ENCODE results near the gene FBN3.
"Not testable (repeated sequence)": the region's sequence is repeated elsewhere in the genome, so short reads cannot be mapped to it uniquely, and the experiment has no call there.

The FBN3 gene

DNA sequence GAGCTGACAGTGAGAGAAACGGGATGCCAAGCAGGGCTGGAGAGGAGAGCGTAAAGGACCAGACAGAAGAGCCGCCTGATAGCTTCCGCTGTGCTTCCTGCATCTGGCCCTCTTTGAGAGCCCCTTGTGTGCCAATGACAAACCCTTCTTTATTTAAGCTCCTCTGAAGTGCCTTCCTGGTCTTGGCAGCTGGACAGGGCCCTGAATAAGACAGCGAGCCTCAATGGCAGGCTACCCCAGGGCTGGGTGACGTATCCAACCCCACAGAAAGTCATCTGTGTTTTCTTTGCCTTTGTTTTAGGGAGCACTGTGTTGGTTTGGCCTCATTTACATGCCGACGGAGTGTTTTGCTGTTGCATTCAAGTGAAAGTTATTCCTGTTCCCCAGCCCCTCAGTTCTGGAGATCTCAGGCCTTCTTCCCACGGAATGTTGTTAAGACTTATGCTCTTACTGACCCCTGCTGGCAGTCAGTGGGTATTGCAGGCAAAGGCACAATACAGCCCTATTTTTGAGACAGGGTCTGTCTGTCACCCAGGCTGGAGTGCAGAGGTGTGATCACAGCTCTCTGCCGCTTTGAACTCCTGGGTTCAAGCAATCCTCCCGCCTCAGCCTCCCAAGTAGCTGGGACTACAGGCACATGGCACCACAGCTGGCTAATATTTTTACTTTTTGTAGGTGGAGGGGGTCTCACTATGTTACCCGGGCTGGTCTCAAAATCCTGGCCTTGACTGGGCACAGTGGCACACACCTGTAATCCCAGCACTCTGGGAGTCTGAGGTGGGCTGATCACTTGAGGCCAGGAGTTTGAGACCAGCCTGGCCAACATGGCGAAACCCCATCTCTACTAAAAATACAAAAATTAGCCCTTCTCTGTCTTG lies 80.1 kb downstream of the FBN3 start:
- no peak for DNase-seq (ENCODE audit: insufficient read length, low spot score)
- no peak for FAIRE-seq

DNA sequence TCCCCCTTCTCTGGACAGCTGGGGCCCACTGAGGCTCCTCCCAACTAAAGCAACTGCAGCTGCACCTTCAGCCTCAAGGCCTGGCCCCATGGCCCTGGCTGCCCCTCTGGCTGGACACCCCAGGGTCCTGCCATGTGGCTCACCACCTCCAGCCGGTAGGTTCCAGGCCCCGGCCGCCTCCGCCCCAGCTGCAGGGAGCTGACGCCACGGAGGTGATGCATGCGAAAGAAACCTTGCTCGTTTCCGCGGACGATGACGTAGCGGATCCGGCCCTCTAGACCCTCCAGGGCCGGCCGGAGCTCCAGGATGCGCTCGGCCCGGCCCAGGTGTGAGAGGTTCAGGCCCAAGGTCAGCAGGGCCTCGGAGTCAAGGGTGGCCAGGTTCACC lies 83.5 kb downstream of the FBN3 start:
- FAIRE-seq, result no peak
- no peak for DNase-seq (ENCODE audit: insufficient read length, low spot score)

DNA sequence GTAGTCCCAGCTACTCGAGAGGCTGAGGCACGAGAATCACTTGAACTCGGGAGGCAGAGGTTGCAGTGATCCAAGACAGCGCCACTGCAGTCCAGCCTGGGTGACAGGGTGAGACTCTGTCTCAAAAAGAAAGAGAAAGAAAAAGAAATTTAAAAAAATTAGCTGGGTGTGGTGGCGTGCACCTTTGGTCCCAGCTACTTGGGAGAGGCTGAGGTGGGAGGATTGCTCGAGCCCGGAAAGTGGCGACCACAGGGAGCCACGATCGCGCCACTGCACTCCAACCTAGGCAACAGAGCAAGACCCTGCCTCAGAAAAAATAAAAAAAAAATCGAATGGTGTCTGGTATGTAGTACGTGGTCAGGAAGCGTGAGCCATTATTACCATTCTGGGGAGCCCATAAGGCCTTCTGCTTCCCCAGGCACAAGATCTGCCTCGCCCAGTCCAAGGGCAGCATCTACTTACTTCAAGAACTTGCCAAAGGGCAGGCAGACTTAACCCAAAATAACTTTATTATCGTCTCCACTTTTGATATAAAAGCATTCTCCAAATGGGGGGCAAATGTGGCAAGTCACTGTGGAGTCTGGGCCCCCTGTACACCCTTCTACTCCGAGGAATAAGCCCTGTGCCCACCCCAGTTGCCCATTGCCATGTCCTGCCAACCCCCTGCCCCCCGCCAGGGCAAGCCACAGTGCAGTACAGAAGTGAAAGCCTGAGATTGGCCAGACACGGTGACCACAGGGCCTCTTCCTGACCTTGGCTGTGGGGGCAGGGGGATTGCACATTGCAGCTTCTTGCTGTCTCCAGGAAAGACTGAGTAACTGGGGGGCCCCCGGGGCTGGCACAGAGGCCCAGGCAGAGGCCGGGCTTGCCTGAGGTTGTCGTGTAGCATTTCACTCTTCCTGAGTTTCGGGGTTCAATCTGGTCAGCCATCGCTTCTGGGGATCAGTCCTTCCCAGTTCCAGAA lies 84.2 kb downstream of the FBN3 start:
- FAIRE-seq (no peak), DNase-seq (ENCODE audit: insufficient read length, low spot score) (no peak)

DNA sequence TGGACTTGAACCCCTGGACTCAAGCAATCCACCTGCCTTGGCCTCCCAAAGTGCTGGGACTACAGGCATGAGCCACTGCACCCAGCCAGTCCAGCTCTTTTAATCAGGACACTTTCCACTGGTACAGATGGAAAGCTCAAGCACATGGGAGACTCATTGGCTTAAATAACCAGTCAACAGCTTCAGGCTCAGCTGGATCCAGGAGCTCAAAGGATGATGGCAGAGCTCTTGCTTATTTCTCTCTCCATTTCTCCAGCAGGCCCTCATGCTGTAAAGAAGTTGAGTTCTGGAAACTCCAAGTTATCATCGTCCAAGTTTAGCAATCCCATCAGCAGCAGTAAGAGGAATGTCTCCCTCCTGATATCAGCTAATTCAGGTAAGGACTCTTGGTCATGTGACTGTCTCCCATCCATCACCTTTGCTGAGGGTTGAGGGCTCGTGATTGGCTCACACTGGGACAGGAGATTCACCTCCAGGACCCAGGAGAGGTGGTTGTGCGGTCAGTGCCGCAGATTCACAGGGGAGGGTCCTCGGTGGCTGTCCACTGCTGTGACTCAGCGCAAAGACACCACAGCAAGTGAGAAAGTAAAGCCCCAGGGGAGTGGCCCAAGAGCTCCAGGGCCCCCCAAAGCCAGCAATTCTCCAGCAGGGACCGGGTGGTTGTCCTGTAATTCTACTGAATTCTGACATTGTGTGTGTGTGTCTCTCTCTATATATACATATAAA lies 91.7 kb downstream of the FBN3 start:
- no peak for FAIRE-seq

DNA sequence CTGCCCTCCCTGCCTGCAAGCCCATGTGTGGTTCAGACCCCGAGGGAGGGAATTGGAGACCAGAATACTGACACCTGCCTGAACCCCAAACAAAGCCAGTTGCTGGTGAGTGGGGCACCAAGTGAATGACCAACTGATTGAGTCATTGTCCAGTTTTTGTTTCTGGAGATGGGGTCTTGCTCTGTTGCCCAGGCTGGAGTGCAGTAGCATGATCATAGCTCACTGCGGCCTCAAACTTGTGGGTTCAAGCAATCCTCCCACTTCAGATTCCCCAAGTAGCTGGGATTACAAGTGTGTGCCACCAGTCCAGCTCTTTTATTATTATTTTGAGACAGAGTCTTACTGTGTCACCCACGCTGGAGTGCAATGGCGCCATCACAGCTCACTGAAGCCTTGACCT lies 92.9 kb downstream of the FBN3 start:
- FAIRE-seq (no peak), DNase-seq (ENCODE audit: insufficient read length, low spot score) (no peak)

More for the DNA sequence above, 91.7 kb downstream of the FBN3 start:
- DNase-seq (ENCODE audit: insufficient read length, low spot score), result no peak

DNA sequence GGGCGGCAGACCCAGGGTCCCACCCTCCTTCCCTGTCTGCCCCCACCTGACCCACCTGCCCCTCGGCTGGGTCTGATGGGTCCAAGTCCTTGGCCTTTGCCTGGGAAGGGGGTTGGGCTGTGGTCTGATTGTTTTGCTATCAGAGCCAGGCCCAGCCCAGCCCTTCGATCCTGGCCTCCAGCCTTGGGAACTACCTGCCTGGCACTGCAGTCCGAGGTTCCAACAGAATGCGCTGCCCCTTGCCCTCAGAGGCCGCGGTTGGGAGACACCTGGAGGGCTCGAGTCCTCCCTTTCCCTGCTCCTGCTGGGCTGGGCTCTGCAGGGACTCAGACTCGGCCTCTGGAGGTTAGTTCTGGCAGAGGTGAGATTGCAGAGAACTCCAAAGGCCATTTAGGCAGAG lies 95.2 kb downstream of the FBN3 start:
- no peak for FAIRE-seq
- no peak for DNase-seq (ENCODE audit: insufficient read length, low spot score)

DNA sequence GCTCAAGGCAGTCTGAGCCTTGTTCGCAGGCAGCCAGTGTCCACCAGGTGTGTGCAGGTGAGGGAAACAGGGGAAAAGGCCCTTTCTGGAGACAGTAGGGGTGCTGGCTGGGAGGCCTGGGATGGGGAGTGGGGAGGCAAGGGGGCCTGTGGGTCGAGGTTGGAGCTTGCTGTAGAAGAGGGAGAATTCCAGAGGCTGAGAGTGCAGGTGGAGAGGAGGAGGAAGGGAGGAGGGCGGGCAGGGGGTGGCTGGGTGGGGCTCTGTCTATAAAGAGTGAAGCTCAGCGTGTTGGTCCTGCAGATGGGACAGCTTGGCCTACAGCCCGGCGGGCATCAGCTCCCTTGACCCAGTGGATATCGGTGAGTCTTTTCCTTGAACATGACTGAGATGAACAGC lies 96.9 kb downstream of the FBN3 start, which contains the start of gene CCL25:
CCL25 (plus strand) TSS at position 297 of the 396 bp plus-strand sequence. CDS start 290 bp downstream, outside the sequence.
- DNase-seq (ENCODE audit: insufficient read length, low spot score) (no peak), FAIRE-seq (no peak)

DNA sequence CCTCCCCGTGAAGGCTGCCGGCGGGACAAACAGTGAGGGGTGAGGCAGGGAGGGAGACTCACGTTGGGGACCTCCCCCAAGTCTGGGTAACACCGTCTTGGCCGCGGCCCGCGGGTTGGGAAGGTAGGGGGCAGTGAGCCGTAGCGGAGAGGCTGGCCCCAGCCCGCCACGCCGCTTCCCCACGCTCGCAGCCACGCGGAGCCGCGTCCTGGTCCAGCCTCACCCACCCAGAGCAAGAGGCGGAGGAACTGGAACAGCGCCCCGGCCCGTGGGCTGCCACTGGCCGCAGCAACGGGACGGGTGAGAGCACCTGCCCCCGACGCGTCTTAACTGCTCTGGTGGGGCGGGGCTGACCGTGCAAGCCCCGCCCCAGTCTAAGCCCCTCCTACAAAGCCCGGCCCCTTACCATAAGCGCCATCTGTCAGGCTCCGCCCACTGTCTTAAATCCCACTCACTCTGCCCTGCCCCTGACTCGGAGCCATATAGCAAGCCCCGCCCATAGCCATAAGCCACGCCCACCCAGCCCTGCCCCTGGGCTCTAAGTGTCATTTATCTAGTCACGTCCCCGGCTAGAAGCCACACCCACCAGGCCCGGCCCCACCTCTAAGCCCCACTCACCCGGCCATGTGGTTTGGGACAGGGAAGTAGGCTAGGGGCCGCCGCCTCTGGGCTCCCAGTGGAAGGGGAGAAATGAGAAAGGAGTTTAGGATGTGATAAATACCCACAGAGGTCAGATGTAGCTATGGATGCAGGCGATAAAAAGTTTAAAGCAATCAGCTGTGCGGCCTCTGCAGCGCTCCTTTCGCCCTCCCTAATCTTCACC lies 98.9 kb downstream of the FBN3 start:
- FAIRE-seq, result peak; percentile 96
- peak; percentile 81 for DNase-seq (ENCODE audit: insufficient read length, low spot score)

DNA sequence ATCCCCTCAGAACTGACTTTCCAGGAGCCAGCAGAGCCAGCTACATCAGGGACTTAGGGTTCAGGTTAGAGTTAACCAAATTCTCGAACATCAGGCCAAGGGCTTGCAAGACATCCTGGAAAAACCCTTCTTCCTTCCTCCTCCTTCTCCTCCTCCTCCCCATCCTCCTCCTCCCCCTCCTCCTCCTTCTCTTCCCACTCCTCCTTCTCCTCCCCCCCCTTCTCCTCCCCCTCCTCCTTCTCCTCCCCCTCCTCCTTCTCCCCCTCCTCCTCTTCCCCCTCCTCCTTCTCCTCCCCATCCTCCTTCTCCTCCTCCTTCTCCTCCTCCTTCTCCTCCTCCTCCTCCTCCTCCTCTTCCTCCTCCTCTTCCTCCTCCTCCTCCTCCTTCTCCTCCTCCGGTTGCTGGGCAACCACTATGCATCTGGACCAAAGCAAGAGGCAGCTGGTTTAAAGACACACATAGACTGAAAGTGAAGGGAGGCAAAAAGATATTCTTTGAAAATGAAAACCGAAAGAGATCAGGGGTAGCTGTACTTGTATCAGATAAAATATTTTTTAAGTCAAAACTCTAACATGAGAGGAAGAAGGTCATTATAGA lies 102.7 kb downstream of the FBN3 start:
- DNase-seq (ENCODE audit: insufficient read length, low spot score) (no peak), FAIRE-seq (no peak)

DNA sequence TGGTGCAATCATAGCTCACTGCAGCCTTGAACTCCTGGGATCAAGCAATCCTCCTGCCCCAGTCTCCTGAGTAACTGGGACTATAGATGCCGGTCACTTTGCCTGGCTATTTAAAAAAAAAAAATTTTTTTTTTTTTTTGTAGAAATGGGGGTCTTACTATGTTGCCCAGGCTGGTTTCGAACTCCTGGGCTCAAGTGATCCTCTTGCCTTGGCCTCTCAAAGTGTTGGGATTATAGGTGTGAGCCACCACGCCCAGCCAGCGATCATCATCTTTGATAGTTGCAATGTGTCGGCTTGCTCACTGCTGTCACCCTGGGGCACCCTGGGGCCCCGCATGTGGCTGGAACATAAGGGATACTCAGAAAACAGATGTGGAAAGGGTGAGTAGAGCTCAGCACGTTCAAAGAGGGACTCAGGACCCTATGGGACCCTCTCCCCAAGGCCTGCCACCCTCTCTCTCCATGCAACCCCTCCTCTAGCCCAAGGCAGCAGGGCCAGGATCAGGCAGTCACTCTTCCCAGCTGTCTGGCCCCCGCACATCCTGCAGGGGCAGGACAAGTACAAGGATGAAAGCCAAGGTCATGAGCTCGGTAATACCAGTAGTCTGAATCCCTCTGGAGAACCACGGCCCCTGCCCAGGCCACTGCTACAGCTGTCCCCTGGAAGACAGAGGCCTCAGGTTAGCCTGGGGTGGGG lies 103.4 kb downstream of the FBN3 start:
- FAIRE-seq (no peak), DNase-seq (ENCODE audit: insufficient read length, low spot score) (no peak)

DNA sequence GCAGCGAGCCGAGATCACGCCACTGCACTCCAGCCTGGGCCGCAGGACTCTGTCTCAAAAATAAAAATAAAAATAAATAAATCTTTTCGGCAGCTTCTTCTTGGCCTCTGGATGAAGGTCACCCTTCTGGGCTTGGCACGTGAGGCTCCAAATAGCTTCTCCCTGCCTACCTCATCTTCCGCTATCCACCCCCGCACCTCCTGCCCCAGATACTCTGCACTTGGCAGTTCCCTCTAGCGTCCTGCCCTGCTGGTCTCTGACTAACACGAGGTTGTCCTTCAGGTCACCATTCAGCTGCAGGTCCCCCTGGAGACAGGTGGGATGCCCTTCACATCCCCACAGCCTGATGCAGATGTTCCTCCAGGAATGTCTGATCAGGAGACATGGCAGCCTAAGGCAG lies 105.4 kb downstream of the FBN3 start:
- FAIRE-seq, result no peak
- DNase-seq (ENCODE audit: insufficient read length, low spot score), result no peak

DNA sequence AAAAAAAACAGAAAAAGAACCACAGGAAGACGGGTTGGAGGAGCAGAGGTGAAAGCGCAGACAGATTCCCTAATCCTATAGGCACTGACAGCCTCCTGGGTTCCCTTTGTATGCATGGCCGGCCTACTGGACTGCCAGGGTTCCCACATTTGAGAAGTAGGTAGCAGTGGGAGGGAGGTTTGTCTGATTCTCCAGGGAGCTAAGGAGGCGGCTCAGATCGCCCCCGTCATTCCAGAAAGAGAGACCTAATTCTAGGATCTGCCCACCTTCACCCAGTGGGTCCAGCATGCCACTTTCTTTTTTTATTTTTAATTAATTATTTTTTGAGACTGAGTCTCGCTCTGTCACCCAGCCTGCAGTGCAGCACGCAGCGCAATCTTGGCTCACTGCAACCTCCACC lies 106.5 kb downstream of the FBN3 start:
- DNase-seq (ENCODE audit: insufficient read length, low spot score), result no peak
- FAIRE-seq, result no peak

DNA sequence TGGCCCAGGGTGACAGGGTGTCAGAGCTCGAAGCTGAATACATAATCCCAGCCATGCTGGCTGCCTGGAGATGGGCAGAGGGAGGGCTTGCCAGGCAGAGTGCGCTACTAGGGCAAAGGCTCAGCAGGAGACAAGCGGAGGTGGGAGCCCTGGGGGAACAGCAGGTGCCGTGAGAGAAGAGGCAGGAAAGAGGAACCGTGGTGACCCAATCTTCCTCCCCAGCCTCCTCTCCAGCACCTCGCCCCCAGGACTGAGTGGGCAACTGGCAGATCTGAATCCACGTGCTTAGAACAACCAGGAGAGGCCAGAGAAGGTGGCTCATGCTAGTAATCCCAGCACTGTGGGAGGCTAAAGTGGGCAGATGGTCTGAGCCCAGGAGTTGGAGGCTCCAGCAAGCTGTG lies 107.9 kb downstream of the FBN3 start:
- DNase-seq (ENCODE audit: insufficient read length, low spot score), result no peak
- no peak for FAIRE-seq

DNA sequence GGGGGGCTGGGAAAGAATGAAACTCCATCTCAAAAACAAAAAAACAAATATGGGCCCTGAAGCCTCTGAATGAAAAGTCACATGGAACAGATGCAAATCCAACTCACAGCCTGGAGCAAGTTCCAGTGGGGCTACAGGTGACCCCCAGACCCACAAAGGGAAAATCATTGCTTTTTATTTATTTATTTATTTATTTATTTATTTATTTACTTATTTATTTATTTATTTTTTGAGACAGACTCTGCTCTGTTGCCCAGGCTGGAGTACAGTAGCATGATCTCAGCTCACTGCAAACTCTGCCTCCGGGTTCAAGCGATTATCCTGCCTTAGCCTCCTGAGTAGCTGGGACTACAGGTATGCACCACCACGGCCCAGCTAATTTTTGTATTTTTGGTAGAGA lies 110.2 kb downstream of the FBN3 start:
- FAIRE-seq, result no peak
- no peak for DNase-seq (ENCODE audit: insufficient read length, low spot score)

DNA sequence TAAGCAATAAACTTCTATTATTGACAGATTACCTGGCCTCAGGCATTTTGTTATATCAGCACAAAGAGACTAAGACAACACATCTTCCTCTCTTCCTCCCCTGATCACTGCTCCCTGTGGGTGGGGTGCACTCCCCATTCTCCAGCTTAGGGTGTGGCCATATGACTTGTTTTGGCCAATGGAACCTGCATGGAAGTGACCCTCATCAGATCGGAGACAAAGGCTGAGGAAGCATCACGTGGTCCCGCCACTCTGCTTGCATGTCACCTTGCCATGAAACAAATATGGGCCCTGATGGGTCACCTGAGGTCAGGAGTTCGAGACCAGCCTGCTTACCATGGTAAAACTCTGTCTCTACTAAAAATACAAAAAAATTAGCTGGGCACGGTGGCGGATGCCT lies 110.6 kb downstream of the FBN3 start:
- DNase-seq (ENCODE audit: insufficient read length, low spot score) (no peak), FAIRE-seq (no peak)

DNA sequence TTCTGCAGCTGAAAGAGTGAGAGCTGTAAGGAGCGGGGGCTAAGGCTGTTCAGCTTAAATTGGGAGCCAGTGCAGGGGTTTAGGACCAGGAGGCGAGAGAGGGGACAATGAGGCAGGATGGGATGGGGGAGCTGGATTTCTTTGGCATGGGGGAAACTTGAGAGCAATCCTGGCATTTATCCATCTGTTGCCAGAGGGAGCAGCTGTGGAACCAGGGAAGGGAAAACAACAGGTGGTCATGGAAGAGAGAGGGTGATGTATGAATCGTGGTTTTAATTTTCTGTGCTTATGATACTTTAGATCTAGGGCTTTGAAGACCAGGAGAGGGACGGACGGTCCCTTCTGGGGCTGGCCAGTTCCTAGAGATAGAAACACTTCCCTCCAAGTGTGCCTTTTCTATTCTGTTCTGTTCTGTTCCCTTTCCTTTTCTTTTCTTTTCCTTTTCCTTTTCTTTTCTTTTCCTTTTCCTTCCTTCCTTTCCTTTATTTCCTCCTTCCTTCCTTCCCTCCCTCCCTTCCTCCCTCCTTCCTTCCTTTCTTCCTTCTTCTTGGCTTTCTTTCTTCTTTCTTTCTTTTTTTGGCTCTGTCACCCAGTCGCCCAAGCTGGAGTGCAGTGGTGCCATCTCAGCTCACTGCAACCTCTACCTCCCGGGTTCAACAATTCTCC lies 112.8 kb downstream of the FBN3 start:
- FAIRE-seq (no peak), DNase-seq (ENCODE audit: insufficient read length, low spot score) (no peak)

DNA sequence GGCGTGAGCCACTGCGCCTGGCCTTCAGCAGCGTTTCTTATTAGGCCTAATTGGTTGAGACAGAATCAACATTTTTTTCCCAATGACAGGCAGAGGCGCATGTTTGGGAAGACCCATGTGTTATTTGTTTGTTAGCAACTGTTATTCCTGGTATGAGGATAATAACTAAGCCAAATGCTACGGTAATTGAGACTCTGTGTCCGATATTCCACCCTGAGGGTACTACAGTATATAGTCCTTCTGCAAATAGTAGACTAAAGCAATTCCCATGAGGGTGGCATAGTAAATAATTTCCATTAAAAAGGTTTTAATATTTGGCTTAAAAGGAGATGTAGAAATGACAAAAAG lies 115.2 kb downstream of the FBN3 start:
- no peak for DNase-seq (ENCODE audit: insufficient read length, low spot score)
- FAIRE-seq, result no peak

DNA sequence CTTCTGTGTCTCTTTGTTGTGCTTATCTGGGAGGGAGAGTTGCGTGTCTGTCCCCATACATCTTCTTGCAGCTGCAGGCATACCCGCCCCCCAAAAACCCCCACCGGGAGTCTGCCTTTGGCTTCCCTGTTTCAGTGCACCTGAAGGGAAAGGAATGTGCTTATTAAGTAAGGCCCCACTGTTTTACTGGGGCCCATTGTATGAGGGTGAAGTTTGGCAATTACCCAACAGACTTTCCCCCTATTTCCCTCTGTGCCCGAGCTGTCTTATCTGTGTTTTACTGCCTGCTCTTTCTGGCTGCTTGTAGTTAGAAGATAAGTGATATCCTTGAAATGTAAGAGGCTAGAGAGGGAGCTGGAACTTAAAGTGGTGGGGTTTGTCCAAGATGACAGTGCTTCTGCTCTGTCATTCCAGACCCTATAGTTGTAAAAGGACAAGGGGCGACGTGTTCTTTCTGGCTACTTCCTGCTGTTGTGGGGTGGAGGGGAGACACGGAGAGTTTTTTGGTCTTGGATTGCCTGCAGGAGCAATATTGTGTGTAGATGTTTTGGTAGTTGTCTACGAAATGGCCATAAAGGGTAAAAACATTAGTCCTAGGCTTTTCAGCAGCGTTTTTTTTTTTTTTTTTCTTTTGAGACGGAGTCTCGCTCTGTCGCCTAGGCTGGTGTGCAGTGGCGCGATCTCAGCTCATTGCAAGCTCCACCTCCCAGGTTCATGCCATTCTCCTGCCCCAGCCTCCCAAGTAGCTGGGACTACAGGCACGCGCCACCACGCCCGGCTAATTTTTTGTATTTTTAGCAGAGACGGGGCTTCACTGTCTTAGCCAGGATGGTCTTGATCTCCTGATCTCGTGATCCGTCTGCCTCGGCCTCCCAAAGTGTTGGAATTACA lies 115.9 kb downstream of the FBN3 start:
- DNase-seq (ENCODE audit: insufficient read length, low spot score), result not testable (repeated sequence)

More for the DNA sequence above, 115.9 kb downstream of the FBN3 start:
- FAIRE-seq, result not testable (repeated sequence)

All from GM19239 (cell line).